NCI-H748 (cell line): ENCODE results near the gene EPHA6.

ENCODE experiments used
- DNase-seq: peaks from one replicate; lab custom pipeline; 2025; ENCODE audit not compliant: unreplicated experiment; lab: John Stamatoyannopoulos, UW

EPHA6 gene

GRCh38 chr3:97689111-97689510, 874.7 kb downstream of the EPHA6 start:
- no peak for DNase-seq

DNA sequence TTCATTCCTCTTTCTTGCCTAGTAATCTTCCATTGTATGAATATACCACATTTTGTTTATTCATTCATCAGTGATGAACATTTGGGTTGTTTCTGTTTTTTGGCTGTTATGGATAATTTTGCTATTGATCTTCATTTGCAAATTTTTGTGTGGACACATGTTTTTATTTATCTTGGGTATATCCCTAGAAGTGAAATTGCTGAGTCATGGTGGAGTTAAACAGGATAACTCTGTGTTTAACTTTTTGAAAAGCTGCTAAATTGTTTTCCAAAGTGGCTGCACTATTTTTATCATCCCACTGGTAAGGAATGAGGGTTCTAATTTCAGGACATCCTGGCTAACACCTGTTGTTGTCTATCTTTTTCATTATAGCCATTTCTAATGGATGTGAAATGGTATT, 875.6 kb downstream of the EPHA6 start:
- DNase-seq, result no peak

- no peak for DNase-seq
Measured at GRCh38 chr3:97691354-97691753, 877.0 kb downstream of the EPHA6 start.

- no peak for DNase-seq
Measured at GRCh38 chr3:97692389-97692788, 878.0 kb downstream of the EPHA6 start.

DNA sequence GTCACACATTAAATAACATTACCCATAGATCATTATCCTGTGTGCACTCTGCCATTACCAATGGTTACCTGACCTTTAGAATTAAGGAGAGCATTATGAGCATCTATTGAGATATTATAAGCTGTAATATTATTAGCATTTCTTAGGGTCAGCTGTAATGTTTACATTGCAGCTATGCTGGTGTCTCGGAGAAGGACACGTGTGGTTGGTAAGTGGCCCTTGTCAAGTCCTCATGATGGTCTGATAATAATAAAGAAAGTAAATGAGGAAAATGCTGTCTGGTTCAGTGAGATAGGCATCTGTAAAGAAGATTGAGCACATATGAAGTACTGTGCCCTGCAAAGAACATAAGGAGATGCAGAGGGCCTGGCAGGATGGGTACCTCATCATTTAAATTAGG, 878.4 kb downstream of the EPHA6 start:
- DNase-seq, result no peak

GRCh38 chr3:97694876-97695275, 880.5 kb downstream of the EPHA6 start:
- DNase-seq, result no peak

DNA sequence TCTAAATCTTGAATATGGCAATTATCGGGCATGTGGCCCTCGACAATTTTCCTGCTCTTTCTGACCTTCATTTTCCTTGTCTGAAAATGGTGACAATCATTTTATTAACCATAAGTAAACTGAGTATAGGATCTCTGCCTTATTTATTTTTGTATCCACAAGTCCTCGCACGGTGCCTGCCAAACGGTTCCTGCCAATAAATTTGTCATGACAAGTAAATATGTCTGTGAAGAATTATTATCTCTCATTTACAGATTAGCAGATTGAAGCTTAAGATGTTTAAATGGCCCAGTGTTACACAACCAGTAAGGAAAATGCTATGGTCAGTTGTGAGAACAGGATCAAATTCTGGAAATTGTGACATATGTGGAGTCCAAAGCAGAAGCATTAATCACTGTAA, 884.3 kb downstream of the EPHA6 start:
- DNase-seq, result no peak

DNA sequence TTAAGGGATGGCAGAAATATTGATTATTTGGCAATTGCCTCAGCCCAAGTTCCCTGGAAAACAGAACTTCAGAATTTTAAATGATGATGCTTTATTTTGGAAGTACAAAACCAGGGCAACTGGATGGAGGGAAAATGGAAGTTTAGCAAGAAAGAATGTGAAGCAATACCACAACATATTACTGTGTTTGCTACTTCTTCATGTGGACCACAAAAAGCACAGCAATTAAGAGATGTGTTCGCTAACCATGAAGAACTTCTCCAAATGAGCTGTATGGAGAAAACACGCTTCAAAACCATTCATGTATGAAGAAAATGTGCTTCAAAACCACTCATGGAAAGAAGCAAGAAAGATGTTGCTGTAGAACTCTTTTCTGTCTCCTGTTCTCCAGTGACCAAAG, 885.5 kb downstream of the EPHA6 start:
- DNase-seq, result no peak

GRCh38 chr3:97705764-97706163, 891.4 kb downstream of the EPHA6 start:
- DNase-seq, result no peak

DNA sequence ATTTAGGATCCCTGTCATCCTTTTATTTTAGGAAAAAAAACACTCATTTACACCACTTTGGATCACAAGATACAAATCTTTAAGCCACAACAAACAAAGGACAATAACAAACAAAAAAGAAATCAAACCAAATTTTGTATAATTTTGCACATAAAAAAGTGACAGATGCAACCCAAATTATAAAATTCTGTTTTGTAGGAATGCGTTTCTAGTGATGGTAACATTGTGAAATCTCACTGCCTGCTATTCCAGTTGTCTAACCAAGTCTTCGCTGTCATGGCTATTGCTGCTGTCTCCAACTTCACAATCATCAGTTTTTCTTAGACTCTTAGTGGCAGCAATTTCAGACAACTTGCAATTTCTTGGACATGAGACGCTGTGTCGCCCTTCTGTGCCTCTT, 891.8 kb downstream of the EPHA6 start:
- no peak for DNase-seq

DNA sequence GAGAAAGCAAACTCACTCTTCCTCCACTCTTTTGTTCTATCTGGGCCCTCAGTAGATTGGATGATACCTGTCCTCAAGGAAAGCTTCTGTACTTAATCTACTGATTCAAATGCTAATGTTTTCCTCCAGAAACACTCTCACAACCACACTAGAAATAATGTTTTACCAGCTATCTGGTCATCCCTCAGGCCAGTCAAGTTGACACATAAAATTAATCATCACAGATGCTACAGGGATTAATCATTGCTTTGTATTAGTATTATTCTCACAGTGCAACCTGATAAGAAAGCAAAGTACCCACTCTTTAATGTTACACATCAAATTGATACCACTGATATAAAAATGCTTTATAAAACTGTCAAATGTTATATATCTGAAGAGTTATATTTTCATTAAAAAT, 897.3 kb downstream of the EPHA6 start:
- DNase-seq, result no peak

DNA sequence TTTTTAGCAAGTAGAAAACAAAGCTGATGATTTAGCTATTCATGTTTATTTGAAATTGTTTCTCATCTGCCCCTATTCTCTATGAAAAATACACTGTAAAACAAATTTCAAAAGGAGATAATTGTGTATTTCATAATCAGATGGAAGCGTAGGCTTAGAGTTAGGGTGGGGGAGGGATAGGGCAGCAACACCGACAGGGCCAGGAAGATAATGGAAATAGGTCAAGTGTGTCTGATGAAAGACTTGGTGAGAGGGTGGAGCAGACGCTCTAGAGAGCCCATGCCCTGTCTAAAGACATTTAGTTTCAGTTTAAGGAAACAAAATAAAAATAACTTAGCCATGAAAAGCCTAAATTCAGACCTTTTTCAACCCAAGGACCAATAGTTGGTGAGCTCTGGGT, 898.5 kb downstream of the EPHA6 start:
- DNase-seq, result peak; percentile 30

GRCh38 chr3:97713634-97714033, 899.2 kb downstream of the EPHA6 start:
- DNase-seq, result no peak

DNA sequence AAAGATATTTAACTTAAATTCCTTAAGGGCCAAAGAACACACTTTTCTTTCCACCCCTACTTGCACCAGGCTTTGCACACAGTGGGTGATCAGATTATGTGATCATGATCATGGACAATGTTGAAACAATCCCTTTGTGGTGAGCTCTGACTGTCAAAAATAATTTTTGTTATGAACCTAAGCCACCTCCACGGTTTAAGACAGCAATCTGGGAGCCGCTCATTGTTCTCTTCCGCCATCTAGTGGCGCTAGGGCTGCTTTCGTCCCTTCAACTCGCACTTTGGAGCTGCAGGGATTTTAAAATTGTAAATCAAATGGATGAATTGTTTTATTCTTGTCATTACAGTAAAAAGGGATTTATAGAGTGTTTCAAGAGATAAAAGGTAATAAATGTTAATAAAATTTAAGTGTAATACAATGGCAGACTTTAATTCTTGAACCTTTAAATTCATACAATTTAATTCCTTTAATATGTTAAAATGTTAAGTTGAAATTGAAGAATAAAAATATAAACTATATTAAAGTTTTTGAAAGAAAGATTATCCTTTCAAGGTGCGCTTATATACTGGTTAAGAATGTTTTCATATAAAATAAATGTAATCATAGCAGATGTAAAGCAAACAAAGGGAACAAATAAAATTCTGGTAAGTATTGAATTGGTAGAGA, 904.9 kb downstream of the EPHA6 start:
- peak; percentile 81 for DNase-seq

DNA sequence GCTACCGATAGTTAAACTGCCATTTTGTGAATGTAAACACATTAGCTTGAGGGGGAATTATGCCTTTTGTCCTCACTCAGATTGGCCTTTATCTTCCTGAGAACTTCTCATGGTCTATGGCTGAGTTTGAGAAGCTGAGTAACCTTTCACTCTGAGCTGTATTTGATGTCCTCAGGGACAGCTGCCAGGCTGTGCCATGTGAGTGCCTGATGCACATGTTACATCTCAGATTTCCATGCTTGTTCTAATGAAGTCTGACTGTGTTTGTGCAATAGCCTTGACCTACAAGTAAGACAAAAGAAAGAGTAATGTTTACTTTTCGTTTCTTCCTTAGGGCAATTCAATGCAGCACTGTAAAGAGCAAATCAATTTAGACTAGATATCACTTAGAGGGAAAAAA, 906.0 kb downstream of the EPHA6 start:
- peak; percentile 78 for DNase-seq

- DNase-seq, result no peak
Measured at GRCh38 chr3:97721446-97721845, 907.1 kb downstream of the EPHA6 start.

- DNase-seq, result peak; percentile 56
Measured at GRCh38 chr3:97736928-97737327, 922.5 kb downstream of the EPHA6 start.

GRCh38 chr3:97738761-97739160, 924.4 kb downstream of the EPHA6 start:
- no peak for DNase-seq

DNA sequence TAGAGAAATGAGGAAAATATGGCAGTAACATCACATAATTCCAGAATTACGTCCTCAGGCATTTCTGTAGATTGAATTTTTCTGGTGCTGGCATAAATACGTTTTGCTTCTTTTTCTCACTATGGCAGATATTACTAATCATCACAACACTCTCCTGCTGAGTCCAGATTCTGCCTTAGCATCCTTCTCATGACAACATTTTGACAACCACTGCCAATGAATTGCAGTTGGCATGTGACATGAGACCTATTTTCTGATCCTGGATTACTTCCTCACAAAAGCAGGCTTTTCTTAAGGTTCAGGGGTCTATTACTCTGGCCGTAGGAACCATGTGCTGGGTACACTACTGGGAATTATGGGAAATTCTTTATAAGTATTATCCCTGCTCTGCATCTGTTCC, 927.6 kb downstream of the EPHA6 start:
- no peak for DNase-seq

DNA sequence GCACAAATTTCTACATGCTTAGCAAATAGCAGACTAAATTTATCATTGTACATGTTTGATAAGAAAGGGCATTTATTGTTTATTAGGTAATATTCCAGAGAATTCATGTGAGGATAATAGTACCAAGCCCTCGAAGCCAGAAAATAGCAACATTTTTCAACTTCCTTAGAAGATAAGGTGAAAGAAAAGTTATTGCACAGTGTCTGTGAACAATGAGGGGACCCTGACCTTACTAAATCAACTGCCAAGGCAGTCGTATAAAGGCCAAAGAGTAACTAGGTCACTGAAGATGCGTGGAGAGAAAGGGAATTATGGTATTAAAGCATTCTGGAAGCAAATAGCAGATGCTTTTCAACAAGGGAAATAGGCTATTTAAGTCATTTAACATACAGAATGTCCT, 929.9 kb downstream of the EPHA6 start:
- DNase-seq, result no peak

DNA sequence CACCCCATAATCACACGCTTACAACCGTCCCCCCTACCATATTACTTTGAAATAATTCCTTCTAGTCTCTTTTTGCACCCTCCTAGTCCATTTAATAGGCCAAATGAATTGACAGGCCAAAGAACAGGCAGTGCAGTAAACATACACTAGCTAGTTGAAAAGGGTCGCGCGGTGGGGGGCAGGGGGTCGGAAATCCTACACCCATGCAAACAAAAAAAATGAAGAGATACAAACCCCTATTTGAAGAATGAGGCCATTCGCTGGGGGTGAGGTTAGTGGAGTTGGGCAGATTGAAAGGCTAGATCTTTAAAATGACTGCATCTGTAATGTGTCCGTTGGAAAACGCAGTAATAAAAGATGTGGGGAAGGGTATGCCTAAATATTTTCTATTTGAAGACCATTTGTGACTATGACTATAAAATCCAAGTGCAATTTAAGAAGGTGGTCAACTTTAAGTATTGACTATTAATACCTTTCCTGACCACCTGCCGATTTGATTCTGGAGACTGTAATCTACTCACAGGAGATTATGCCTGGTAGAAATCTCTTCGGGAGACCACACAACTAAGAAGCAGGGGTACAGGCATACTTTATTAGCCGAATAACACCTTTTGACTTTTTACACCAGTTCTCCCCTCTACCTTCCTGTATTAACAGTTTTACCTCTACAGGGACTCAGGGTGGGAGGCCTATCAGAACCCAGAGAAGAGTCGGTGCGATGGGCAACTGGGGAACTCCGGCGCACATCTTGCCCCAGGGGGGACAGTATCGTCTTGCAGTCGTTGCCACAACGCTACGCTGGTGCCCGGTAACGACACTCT, 949.4 kb downstream of the EPHA6 start:
- peak; percentile 69 for DNase-seq

DNA sequence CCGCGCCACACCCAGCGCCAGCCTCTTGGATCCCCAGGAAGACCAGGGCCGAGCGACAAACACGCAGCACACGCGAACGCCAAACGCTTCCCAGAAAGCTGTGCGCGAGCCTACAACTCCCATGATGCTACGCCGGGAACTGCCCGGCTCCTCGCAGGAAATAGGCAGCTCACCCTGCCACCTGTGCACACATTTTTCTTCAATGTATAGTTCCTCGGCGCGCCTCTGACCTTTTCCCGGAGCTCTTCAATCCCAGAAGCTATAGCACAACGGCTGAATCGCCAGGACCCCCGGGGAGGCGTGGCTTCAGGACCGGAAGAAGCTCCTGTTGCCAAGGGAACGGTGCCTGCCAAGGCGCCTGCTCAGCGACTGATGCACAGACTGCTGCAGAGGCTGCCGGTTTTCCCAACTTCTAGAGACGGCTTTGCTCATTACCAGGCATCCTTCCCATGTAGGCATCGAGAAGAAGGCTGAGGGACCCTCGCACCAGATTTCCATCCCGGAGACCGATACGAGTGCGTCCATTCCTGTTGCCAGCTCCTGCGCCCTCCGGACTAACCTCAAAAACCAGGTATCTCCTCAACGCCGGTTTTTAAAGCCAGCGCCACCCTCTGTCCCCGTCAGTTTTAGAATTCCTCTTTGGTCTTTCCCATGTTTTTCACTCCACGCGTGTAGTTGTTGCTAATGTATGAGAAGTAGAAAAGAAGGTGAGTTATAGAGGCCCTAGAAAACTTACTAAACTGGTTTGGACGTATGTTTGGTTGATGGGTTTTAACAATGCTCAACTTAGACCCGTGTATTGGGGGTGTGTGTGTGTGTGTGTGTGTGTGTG, 950.2 kb downstream of the EPHA6 start, which contains the start of gene ARL6:
Gene ARL6, plus strand, starts transcription at position 352 of the 832 bp plus-strand sequence. CDS start 3,350 bp downstream, outside the sequence.
- DNase-seq, result peak; percentile 97
